Hepatocyte (in vitro differentiated cells): ENCODE measurements around the gene BMP7.

Experiments
- EZH2 ChIP-seq: fragments of 200-600 bp; sonication (generic); IDR thresholded peaks from 2 replicates; pipeline ENCODE4 v1.6.1; 2016; ENCODE audit warnings: antibody characterized with exemption, mild to moderate bottlenecking, borderline replicate concordance
- EZH2phosphoT487 ChIP-seq: fragments of 200-600 bp; sonication (generic); IDR thresholded peaks from one replicate; pipeline ENCODE4 v1.6.1; 2018; ENCODE audit warnings: antibody characterized with exemption, mild to moderate bottlenecking, low read depth, moderate library complexity; ENCODE audit not compliant: unreplicated experiment, severe bottlenecking
- TF ChIP-seq, protein P1 (sequence below): fragments of 200-600 bp; sonication (generic); IDR thresholded peaks from 2 replicates; pipeline ENCODE4 v1.5.1; 2016; ENCODE audit warnings: antibody characterized with exemption, mild to moderate bottlenecking; ENCODE audit not compliant: poor library complexity

DNA sequence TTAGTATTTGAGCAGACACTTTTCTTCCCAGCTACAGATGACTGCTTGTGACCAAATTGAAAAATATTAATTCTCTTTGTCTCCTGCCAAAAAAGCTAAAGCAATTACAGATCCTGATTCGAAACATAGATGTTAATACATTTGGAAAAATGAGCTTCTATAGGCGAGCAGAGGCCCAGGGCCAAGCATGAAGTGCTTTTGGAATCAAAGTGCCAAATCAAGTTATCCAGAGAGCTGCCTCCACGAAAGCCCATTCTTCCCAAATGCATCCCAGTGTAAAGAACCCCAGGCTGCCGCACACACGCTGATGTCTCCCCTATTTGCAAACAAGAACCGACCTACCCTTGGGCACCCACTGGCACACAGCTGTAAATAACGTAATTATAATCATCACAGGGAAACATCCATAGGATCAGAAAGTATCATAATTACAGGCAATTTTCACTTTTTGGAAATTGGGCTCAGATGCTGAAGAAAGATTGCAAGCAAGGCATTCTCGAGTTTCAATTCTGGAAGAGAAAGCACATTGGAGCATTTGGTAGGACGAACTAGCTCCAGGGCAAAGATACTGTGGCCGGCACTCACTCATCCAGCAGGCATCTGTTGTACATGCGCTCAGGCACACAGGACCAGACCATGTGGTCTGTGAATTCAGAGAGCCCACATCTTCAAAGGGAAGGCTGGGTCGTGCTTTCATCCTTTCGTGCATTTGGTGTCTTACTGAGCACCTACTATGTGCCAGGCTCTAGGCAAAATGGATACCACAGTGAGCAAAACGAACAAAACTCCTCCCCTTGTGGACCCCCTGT lies 45.9 kb downstream of the BMP7 start:
- TF ChIP-seq, protein P1, sequence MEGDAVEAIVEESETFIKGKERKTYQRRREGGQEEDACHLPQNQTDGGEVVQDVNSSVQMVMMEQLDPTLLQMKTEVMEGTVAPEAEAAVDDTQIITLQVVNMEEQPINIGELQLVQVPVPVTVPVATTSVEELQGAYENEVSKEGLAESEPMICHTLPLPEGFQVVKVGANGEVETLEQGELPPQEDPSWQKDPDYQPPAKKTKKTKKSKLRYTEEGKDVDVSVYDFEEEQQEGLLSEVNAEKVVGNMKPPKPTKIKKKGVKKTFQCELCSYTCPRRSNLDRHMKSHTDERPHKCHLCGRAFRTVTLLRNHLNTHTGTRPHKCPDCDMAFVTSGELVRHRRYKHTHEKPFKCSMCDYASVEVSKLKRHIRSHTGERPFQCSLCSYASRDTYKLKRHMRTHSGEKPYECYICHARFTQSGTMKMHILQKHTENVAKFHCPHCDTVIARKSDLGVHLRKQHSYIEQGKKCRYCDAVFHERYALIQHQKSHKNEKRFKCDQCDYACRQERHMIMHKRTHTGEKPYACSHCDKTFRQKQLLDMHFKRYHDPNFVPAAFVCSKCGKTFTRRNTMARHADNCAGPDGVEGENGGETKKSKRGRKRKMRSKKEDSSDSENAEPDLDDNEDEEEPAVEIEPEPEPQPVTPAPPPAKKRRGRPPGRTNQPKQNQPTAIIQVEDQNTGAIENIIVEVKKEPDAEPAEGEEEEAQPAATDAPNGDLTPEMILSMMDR, result no peak
- TF ChIP-seq EZH2phosphoT487 (no peak), EZH2 (no peak)
